PC-3 (cell line): ENCODE results near the gene ATP5PD. TPM values are rescaled to one million over a fixed set of nuclear protein-coding genes. Genes with fewer than 3 reads are reported as not detected.

Experiments used
- ATAC-seq: fragments of 200-7000 bp; cut with Tn5 transposase; 2 replicates; pipeline ENCODE4 v1.9.1; 2020; ENCODE audit warnings: mild to moderate bottlenecking, moderate library complexity
- BruUV-seq: library from RNA; stranded (reverse); fragments of 400-500 nt; replicated peaks from 2 replicates; lab custom pipeline; 2021; lab: Mats Ljungman, UMichigan
- CTCF ChIA-PET: fragments of 300-600 bp; sonication (Branson Sonifier 250); formaldehyde crosslinking; loops from one replicate; lab custom pipeline; 2022; ENCODE audit warnings: antibody characterized with exemption; lab: Charles Lee
- POLR2A ChIA-PET: fragments of 300-600 bp; sonication (Branson Sonifier 250); formaldehyde crosslinking; loops from one replicate; lab custom pipeline; 2022; ENCODE audit warnings: antibody characterized with exemption; ENCODE audit not compliant: unreplicated experiment; lab: Charles Lee
- DNase-seq: peaks from one replicate; pipeline ENCODE4 v3.0.0-alpha.2; 2015
- H2AFZ ChIP-seq: fragments of 300-600 bp; sonication (generic); 2 replicates; pipeline ENCODE4 v1.6.0; 2016; ENCODE audit warnings: antibody characterized with exemption, low read length
- H3F3A ChIP-seq: fragments of 300-600 bp; sonication (generic); one replicate; pipeline ENCODE4 v1.6.0; 2017; ENCODE audit warnings: antibody characterized with exemption, low read length, control low read depth, mild to moderate bottlenecking; ENCODE audit not compliant: unreplicated experiment
- H3K27ac ChIP-seq: fragments of 300-600 bp; sonication (generic); 2 replicates; pipeline ENCODE4 v1.5.1; 2016; ENCODE audit warnings: mild to moderate bottlenecking, low read length
- H3K27me3 ChIP-seq: fragments of 300-600 bp; sonication (generic); 2 replicates; pipeline ENCODE4 v1.6.1; 2016; ENCODE audit warnings: low read length, mixed read lengths
- H3K36me3 ChIP-seq: fragments of 300-600 bp; sonication (generic); 2 replicates; pipeline ENCODE4 v1.6.1; 2016; ENCODE audit warnings: low read depth, mixed run types, low read length, mixed read lengths
- H3K4me1 ChIP-seq: fragments of 300-600 bp; sonication (generic); 2 replicates; pipeline ENCODE4 v1.5.1; 2016; ENCODE audit warnings: low read length; ENCODE audit not compliant: insufficient read depth
- H3K4me2 ChIP-seq: fragments of 300-600 bp; sonication (generic); 2 replicates; pipeline ENCODE4 v1.6.0; 2016; ENCODE audit warnings: low read length
- H3K4me3 ChIP-seq: fragments of 300-600 bp; sonication (generic); 2 replicates; pipeline ENCODE4 v1.5.1; 2016; ENCODE audit warnings: mild to moderate bottlenecking, low read length, mixed read lengths
- H3K79me2 ChIP-seq: fragments of 300-600 bp; sonication (generic); 2 replicates; pipeline ENCODE4 v1.6.1; 2017; ENCODE audit warnings: low read length, mixed read lengths
- H3K9ac ChIP-seq: fragments of 300-600 bp; sonication (generic); 2 replicates; pipeline ENCODE4 v1.6.0; 2016; ENCODE audit warnings: mild to moderate bottlenecking, low read length
- H3K9me2 ChIP-seq: fragments of 300-600 bp; sonication (generic); replicated peaks from 2 replicates; pipeline ENCODE4 v1.6.1; 2016; ENCODE audit warnings: mixed run types, low read length, mixed read lengths
- H3K9me3 ChIP-seq: fragments of 300-600 bp; sonication (generic); 2 replicates; pipeline ENCODE4 v1.6.1; 2016; ENCODE audit warnings: low read length, mixed read lengths
- H4K20me1 ChIP-seq: fragments of 300-600 bp; sonication (generic); 2 replicates; pipeline ENCODE4 v1.6.1; 2016; ENCODE audit warnings: low read length, mixed read lengths
- EZH2 ChIP-seq: fragments of 300-600 bp; sonication (generic); IDR thresholded peaks from one replicate; pipeline ENCODE4 v1.6.1; 2017; ENCODE audit warnings: antibody characterized with exemption, mild to moderate bottlenecking, low read length; ENCODE audit not compliant: unreplicated experiment
- EZH2phosphoT487 ChIP-seq: fragments of 300-600 bp; sonication (generic); IDR thresholded peaks from 2 replicates; pipeline ENCODE4 v1.6.1; 2018; ENCODE audit warnings: mild to moderate bottlenecking, antibody characterized with exemption, low read length, borderline replicate concordance
- intact Hi-C: fragments of 100-400 bp; cut with micrococcal nuclease; formaldehyde crosslinking; loops from 2 replicates; pipeline ENCODE4 v1.9.0; 2023
- total RNA-seq: library from RNA; depleted of rRNA; stranded (reverse); fragments of >200 nt; gene quantifications from 2 replicates; pipeline ENCODE4 v1.2.3, GENCODE V29; 2014
- TF ChIP-seq, protein P1 (sequence below): fragments of 300-600 bp; sonication (generic); conservative IDR thresholded peaks from 2 replicates; pipeline ENCODE4 v1.5.1; 2017; ENCODE audit warnings: antibody characterized with exemption, low read depth, mild to moderate bottlenecking, low read length

Gene ATP5PD
- total RNA-seq, 1 experiment from 2014 or later = 361 TPM

GRCh38 chr17:75005291-75005690 lies 41.5 kb downstream of the ATP5PD start:
- H3K9ac ChIP-seq = no peak overlapping the region
- no peaks in the 10 kb centered on the region for H3K79me2 ChIP-seq
- DNase-seq (no peak), ATAC-seq (no peak)
- peaks cover 3% of the 10 kb centered on the region; the same call in 1 of the 2 replicates for H3K36me3 ChIP-seq
- intact Hi-C loops = no loop called here
- H4K20me1 ChIP-seq = no peaks in the 10 kb centered on the region
- peaks cover 8% of the 10 kb centered on the region for H3K4me1 ChIP-seq
- H2AFZ ChIP-seq = no peak overlapping the region
- no peak overlapping the region for H3K27ac ChIP-seq
- CTCF ChIA-PET = interaction anchor here (0.6 kb wide), 1 partner anchor 12 kb away, joined by 6 read pairs; no protein-coding TSS in a partner anchor
- no peak overlapping the region for H3K4me3 ChIP-seq
- H3K9me3 ChIP-seq = no peaks in the 10 kb centered on the region
- POLR2A ChIA-PET = no interaction called here
- TSS peak; percentile 22 for BruUV-seq
- no peaks in the 10 kb centered on the region for H3F3A ChIP-seq
- no peaks in the 10 kb centered on the region for H3K9me2 ChIP-seq
- no peak overlapping the region for H3K4me2 ChIP-seq
- no peak for TF ChIP-seq EZH2phosphoT487
- no peaks in the 10 kb centered on the region for H3K27me3 ChIP-seq

- no peaks in the 10 kb centered on the region for H3K9me3 ChIP-seq
- no peak overlapping the region for H2AFZ ChIP-seq
- no peaks in the 10 kb centered on the region for H3K79me2 ChIP-seq
- POLR2A ChIA-PET = no interaction called here
- intact Hi-C loops = no loop called here
- no peak overlapping the region for H3K4me3 ChIP-seq
- CTCF ChIA-PET = no interaction called here
- H3K27me3 ChIP-seq = no peaks in the 10 kb centered on the region
- no peak overlapping the region for H3K4me2 ChIP-seq
- no peaks in the 10 kb centered on the region for H4K20me1 ChIP-seq
- BruUV-seq = no TSS peak
- no peaks in the 10 kb centered on the region for H3K9me2 ChIP-seq
- H3K9ac ChIP-seq = no peak overlapping the region
- no peaks in the 10 kb centered on the region for H3F3A ChIP-seq
- ATAC-seq (no peak), DNase-seq (no peak)
- TF ChIP-seq EZH2phosphoT487 (no peak), EZH2 (no peak)
- TF ChIP-seq, protein P1, sequence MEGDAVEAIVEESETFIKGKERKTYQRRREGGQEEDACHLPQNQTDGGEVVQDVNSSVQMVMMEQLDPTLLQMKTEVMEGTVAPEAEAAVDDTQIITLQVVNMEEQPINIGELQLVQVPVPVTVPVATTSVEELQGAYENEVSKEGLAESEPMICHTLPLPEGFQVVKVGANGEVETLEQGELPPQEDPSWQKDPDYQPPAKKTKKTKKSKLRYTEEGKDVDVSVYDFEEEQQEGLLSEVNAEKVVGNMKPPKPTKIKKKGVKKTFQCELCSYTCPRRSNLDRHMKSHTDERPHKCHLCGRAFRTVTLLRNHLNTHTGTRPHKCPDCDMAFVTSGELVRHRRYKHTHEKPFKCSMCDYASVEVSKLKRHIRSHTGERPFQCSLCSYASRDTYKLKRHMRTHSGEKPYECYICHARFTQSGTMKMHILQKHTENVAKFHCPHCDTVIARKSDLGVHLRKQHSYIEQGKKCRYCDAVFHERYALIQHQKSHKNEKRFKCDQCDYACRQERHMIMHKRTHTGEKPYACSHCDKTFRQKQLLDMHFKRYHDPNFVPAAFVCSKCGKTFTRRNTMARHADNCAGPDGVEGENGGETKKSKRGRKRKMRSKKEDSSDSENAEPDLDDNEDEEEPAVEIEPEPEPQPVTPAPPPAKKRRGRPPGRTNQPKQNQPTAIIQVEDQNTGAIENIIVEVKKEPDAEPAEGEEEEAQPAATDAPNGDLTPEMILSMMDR = no peak
- H3K4me1 ChIP-seq = peaks cover 6% of the 10 kb centered on the region
- no peak overlapping the region for H3K27ac ChIP-seq
- peaks cover 7% of the 10 kb centered on the region; the same call in 1 of the 2 replicates for H3K36me3 ChIP-seq
Measured at GRCh38 chr17:75004371-75004770, 42.4 kb downstream of the ATP5PD start.

DNA sequence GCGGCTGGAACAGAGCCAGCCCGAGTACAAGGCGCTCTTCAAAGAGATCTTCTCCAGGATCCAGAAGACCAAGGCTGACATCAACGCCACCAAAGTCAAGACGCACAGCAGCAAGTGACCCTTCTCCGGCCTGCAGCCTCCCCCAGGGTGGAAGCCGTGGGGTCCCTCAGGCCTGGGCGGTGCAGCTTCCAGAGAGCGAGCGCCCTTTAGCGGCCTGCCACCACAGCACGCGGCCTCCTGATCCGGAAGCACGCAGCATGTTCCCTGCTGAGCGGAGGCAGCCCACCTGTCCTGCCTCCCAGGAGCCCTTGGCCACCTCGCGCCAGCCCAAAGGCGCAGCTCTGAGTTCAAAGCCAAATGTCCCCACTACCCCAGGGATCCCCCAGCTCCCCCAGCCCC lies 42.8 kb downstream of the ATP5PD start:
- no peaks in the 10 kb centered on the region for H3K79me2 ChIP-seq
- intact Hi-C loops = no loop called here
- BruUV-seq = no TSS peak
- no peak for DNase-seq
- H3K27me3 ChIP-seq = no peaks in the 10 kb centered on the region
- no peak for ATAC-seq
- no peaks in the 10 kb centered on the region for H3K9me2 ChIP-seq
- no peak overlapping the region for H3K9ac ChIP-seq
- no peaks in the 10 kb centered on the region for H3K9me3 ChIP-seq
- H3K4me1 ChIP-seq = peaks cover 2% of the 10 kb centered on the region
- H2AFZ ChIP-seq = no peak overlapping the region
- H3K4me2 ChIP-seq = no peak overlapping the region
- H3K27ac ChIP-seq = no peak overlapping the region
- peaks cover 9% of the 10 kb centered on the region for H3K36me3 ChIP-seq
- no peaks in the 10 kb centered on the region for H4K20me1 ChIP-seq
- no peaks in the 10 kb centered on the region for H3F3A ChIP-seq
- H3K4me3 ChIP-seq = no peak overlapping the region
- TF ChIP-seq, protein P1 = no peak
- TF ChIP-seq EZH2phosphoT487 (no peak), EZH2 (no peak)
- ChIA-PET CTCF (no interaction called here), POLR2A (no interaction called here)
